Measurements from ENCODE around the gene ODC1. TPM values are rescaled to one million over a fixed set of nuclear protein-coding genes. Genes with fewer than 3 reads are reported as not detected.
A peak's percentile ranks its signal among the peaks of the same experiment; 100 is the strongest.

ODC1 gene
- total RNA-seq, 2 experiments from 2014 or later = 180 to 181 TPM

DNA sequence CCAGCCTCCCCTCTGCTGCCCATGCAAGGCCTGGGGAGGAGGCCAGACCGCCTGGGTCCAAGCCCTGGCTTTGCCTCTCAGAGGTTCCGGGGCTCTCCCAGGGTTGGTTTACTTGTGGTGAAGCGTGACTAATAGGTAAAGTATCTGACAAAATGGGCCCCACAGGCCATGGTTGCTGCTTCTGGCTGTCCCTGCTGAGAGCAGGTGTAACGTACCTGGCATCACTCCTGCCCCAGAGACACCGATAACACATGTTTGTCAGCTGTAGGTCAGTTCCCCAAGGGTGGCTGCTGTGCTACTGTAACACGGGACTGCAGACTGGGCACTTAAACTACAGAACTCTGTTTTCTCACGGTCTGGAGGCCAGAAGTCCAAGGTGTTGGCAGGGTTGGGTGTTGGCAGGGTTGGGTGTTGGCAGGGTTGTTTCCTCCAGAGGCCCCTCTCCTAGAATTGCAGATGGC is 34.1 kb downstream of the ODC1 start:
- no peak overlapping the region for H3K27ac Mint-ChIP-seq
- TF ChIP-seq, protein P1, sequence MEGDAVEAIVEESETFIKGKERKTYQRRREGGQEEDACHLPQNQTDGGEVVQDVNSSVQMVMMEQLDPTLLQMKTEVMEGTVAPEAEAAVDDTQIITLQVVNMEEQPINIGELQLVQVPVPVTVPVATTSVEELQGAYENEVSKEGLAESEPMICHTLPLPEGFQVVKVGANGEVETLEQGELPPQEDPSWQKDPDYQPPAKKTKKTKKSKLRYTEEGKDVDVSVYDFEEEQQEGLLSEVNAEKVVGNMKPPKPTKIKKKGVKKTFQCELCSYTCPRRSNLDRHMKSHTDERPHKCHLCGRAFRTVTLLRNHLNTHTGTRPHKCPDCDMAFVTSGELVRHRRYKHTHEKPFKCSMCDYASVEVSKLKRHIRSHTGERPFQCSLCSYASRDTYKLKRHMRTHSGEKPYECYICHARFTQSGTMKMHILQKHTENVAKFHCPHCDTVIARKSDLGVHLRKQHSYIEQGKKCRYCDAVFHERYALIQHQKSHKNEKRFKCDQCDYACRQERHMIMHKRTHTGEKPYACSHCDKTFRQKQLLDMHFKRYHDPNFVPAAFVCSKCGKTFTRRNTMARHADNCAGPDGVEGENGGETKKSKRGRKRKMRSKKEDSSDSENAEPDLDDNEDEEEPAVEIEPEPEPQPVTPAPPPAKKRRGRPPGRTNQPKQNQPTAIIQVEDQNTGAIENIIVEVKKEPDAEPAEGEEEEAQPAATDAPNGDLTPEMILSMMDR (IDR thresholded peaks at IDR 0.05) = no peak
- no peaks in the 10 kb centered on the region for H3K9me3 Mint-ChIP-seq
- ChIA-PET POLR2A (no interaction called here), CTCF (no interaction called here)
- DNase-seq (peak; percentile 27), ATAC-seq (no peak)
- intact Hi-C loops (cut with micrococcal nuclease) = no loop called here
- H3K4me3 Mint-ChIP-seq = no peak overlapping the region
- H3K4me1 Mint-ChIP-seq (ENCODE audit: low read depth) = peaks cover 34% of the 10 kb centered on the region
- H3K27me3 Mint-ChIP-seq = no peaks in the 10 kb centered on the region
- H3K36me3 Mint-ChIP-seq (ENCODE audit: low read depth) = peaks cover 26% of the 10 kb centered on the region

DNA sequence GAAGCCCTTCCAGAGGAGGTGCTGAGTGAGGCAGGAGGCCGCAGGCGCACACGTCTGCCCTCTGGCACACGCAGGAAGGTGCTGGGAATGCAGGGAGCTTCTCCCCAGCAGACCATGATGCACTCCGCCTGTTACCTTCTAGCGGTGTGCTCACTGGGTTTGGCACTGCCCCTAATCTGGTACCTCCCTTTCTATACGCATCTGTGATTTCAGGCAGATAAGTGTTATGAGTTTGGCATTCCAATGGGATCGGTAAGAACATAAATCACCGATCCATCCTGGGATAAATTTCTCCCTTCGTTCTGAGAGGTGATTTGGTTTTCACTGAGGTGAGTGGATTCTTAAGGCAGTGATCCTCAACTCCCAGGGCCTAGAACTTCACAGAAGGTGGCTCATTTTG is 34.6 kb downstream of the ODC1 start:
- Mint-ChIP-seq H3K9me3 (no peaks in the 10 kb centered on the region), H3K27me3 (no peaks in the 10 kb centered on the region), H3K27ac (no peak overlapping the region), H3K4me3 (no peak overlapping the region), H3K36me3 (ENCODE audit: low read depth) (peaks cover 28% of the 10 kb centered on the region), H3K4me1 (ENCODE audit: low read depth) (peaks cover 37% of the 10 kb centered on the region)
- DNase-seq (no peak), ATAC-seq (no peak)
- ChIA-PET POLR2A (no interaction called here), CTCF (interaction anchor here (0.6 to 2.9 kb wide), 2 partner anchors 21 to 341 kb away, joined by 4 to 10 read pairs; no protein-coding TSS in a partner anchor)
- intact Hi-C loops (cut with micrococcal nuclease) = no loop called here
- TF ChIP-seq, protein P1 (IDR thresholded peaks at IDR 0.05) = no peak

DNA sequence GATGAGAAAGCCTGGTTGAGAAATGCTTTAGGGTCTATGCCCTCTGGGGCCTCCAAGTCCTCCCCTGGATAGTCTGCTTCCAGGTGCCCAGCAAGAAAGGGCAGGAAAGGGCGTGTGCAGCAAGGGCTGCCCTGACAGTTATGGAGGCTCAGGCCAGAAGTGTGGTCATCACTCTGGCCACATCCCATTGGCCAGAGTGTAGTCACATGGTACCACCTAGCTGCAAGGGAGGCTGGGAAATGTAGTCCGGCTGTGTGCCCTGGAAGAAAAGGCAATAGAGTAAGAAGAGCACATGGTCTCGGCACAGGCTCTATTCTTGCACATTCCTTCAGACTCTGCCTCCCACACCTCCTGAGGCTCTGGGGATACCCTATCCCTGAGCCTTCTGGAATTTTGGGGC is 35.7 kb downstream of the ODC1 start:
- DNase-seq (peak; percentile 70), ATAC-seq (no peak)
- H3K4me1 Mint-ChIP-seq (ENCODE audit: low read depth) = peaks cover 39% of the 10 kb centered on the region
- no peaks in the 10 kb centered on the region for H3K9me3 Mint-ChIP-seq
- POLR2A ChIA-PET = no interaction called here
- TF ChIP-seq, protein P1 (IDR thresholded peaks at IDR 0.05) = no peak
- H3K27ac Mint-ChIP-seq = no peak overlapping the region
- CTCF ChIA-PET = interaction anchor here (2.9 to 6.6 kb wide), 2 partner anchors 22 to 31 kb away, joined by 10 to 75 read pairs; no protein-coding TSS in a partner anchor
- intact Hi-C loops (cut with micrococcal nuclease) = no loop called here
- no peaks in the 10 kb centered on the region for H3K27me3 Mint-ChIP-seq
- H3K4me3 Mint-ChIP-seq = no peak overlapping the region
- peaks cover 28% of the 10 kb centered on the region for H3K36me3 Mint-ChIP-seq (ENCODE audit: low read depth)

DNA sequence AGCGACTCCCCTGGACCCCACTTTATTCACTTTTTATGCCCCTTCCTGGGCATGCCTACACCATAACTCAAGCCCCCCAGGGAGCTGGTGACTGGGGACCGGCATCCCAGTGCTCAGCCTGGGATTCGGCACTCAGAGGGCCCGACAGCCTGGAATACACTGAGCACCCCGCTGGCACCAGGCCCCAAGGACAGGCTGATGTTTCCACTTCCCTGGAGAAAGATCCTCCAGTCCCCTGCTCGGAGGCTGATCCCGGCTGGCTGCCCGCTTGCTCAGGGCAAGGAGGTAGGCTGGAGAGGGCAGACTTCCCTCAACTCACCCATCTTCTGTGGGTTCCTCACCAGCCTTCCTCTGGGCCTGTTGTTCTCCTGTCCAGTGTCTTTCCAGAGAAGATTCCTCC is 36.6 kb downstream of the ODC1 start:
- TF ChIP-seq, protein P1 (IDR thresholded peaks at IDR 0.05) = no peak
- H3K4me1 Mint-ChIP-seq (ENCODE audit: low read depth) = peaks cover 41% of the 10 kb centered on the region
- H3K27ac Mint-ChIP-seq = no peak overlapping the region
- POLR2A ChIA-PET = no interaction called here
- H3K27me3 Mint-ChIP-seq = no peaks in the 10 kb centered on the region
- ATAC-seq = no peak
- no peak overlapping the region for H3K4me3 Mint-ChIP-seq
- no peaks in the 10 kb centered on the region for H3K9me3 Mint-ChIP-seq
- CTCF ChIA-PET = interaction anchor here (1.0 to 6.6 kb wide), 4 partner anchors 23 to 107 kb away, joined by 3 to 135 read pairs (median 42); partner anchors contain the start of gene HPCAL1
- DNase-seq = no peak
- intact Hi-C loops (cut with micrococcal nuclease) = no loop called here
- peaks cover 36% of the 10 kb centered on the region for H3K36me3 Mint-ChIP-seq (ENCODE audit: low read depth)

DNA sequence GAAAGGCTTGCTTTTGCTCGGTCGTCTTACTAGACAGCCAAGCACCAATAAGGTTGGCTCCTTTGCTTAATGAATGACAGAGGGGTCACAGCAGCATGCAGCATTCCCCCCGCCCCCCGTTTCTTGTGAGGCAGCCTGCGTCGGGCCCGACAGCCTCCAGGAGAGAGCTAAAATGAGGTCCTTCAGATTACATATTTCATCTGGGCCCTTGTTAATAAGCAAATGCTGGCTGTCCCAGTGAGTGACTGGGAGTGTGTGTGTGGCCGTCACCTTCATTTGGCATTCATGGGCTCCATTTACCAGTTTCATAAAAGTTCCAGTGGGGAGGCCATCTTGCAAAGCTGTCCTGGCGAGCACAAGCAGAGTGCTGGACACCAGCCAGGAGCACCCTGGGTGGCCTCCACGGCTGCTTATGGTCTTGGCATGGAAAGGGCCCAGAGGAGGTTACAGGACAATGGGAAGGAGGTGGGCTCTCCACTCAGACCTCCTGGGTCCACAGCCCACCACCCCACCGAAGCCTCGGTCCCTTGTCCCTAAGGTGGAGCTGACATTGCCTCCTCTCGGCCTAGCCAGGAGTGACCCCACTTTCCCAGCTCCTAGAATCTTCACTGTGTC is 37.2 kb downstream of the ODC1 start:
- peaks cover 42% of the 10 kb centered on the region for H3K36me3 Mint-ChIP-seq (ENCODE audit: low read depth)
- CTCF ChIA-PET = interaction anchor here (1.0 to 6.6 kb wide), 8 partner anchors 23 to 338 kb away, joined by 3 to 135 read pairs (median 38); partner anchors contain the start of gene HPCAL1

More for the DNA sequence above, 37.2 kb downstream of the ODC1 start:
- TF ChIP-seq, protein P1 (IDR thresholded peaks at IDR 0.05) = no peak
- H3K4me3 Mint-ChIP-seq = no peak overlapping the region
- H3K9me3 Mint-ChIP-seq = no peaks in the 10 kb centered on the region
- no peaks in the 10 kb centered on the region for H3K27me3 Mint-ChIP-seq
- POLR2A ChIA-PET = no interaction called here
- H3K4me1 Mint-ChIP-seq (ENCODE audit: low read depth) = peaks cover 46% of the 10 kb centered on the region
- intact Hi-C loops (cut with micrococcal nuclease) = no loop called here
- no peak for DNase-seq
- no peak for ATAC-seq
- H3K27ac Mint-ChIP-seq = no peak overlapping the region

Measured in activated CD8-positive, alpha-beta T cell treated with anti-CD3 and anti-CD28 coated beads for 36 hours (primary cell).